Neural cell (in vitro differentiated cells): ENCODE data around the gene RFTN1. TPM values are rescaled to one million over a fixed set of nuclear protein-coding genes. Genes with fewer than 3 reads are reported as not detected.

Experiments
- H2AFZ ChIP-seq: fragments of 200-600, 300-800 bp; sonication (generic), shearing (Covaris generic); 2 replicates; pipeline ENCODE4 v1.6.0; 2014; ENCODE audit warnings: low read depth, mild to moderate bottlenecking, antibody characterized with exemption, low read length, moderate library complexity
- H3F3A ChIP-seq: fragments of 200-600 bp; shearing (Covaris generic); 2 replicates; pipeline ENCODE4 v1.6.1; 2016; ENCODE audit warnings: mild to moderate bottlenecking, moderate library complexity, mixed read lengths, antibody characterized with exemption, low read length; ENCODE audit not compliant: insufficient read depth, poor library complexity, severe bottlenecking
- H3K27ac ChIP-seq: fragments of 200-600, 300-800 bp; sonication (generic), shearing (Covaris generic); 2 replicates; pipeline ENCODE4 v1.5.1; 2014; ENCODE audit warnings: mild to moderate bottlenecking, low read length, moderate library complexity
- H3K27me3 ChIP-seq: fragments of 300-800, 200-600 bp; sonication (generic), shearing (Covaris generic); 2 replicates; pipeline ENCODE4 v1.6.0; 2014; ENCODE audit warnings: mild to moderate bottlenecking, low read depth, low read length, moderate library complexity; ENCODE audit not compliant: insufficient read depth
- H3K36me3 ChIP-seq: fragments of 300-800, 200-600 bp; sonication (generic), shearing (Covaris generic); 2 replicates; pipeline ENCODE4 v1.5.1; 2014; ENCODE audit warnings: mild to moderate bottlenecking, antibody characterized with exemption, low read length, moderate library complexity; ENCODE audit not compliant: insufficient read depth
- H3K4me2 ChIP-seq: fragments of 300-800, 200-600 bp; sonication (generic), shearing (Covaris generic); 2 replicates; pipeline ENCODE4 v1.6.0; 2014; ENCODE audit warnings: mild to moderate bottlenecking, low read length
- H3K4me3 ChIP-seq: fragments of 300-800, 200-600 bp; sonication (generic), shearing (Covaris generic); 2 replicates; pipeline ENCODE4 v1.5.1; 2014; ENCODE audit warnings: mild to moderate bottlenecking, low read length, moderate library complexity
- H3K79me2 ChIP-seq: fragments of 200-600 bp; shearing (Covaris generic); replicated peaks from 2 replicates; pipeline ENCODE4 v1.6.0; 2014; ENCODE audit warnings: mild to moderate bottlenecking, low read length, moderate library complexity; ENCODE audit not compliant: insufficient read depth
- H3K9ac ChIP-seq: fragments of 300-800, 200-600 bp; sonication (generic), shearing (Covaris generic); 2 replicates; pipeline ENCODE4 v1.6.1; 2016; ENCODE audit warnings: mild to moderate bottlenecking, low read length, mixed read lengths
- H3K9me2 ChIP-seq: fragments of 200-600 bp; shearing (Covaris generic); 2 replicates; pipeline ENCODE4 v1.6.1; 2016; ENCODE audit warnings: mild to moderate bottlenecking, low read length, mixed read lengths; ENCODE audit not compliant: insufficient read depth
- H3K9me3 ChIP-seq: fragments of 200-600, 300-800 bp; sonication (generic), shearing (Covaris generic); 2 replicates; pipeline ENCODE4 v1.6.1; 2016; ENCODE audit warnings: mild to moderate bottlenecking, mixed run types, low read length, moderate library complexity, mixed read lengths
- H4K20me1 ChIP-seq: fragments of 200-600 bp; shearing (Covaris generic); 2 replicates; pipeline ENCODE4 v1.6.1; 2016; ENCODE audit warnings: mild to moderate bottlenecking, mixed run types; ENCODE audit not compliant: insufficient read depth
- EP300 ChIP-seq: fragments of 450-650 bp; conservative IDR thresholded peaks from 2 replicates; pipeline ENCODE4 v1.6.1; 2014; ENCODE audit warnings: antibody characterized with exemption, mild to moderate bottlenecking, moderate library complexity; ENCODE audit not compliant: poor library complexity, severe bottlenecking
- EZH2 ChIP-seq: fragments of 200-600, 300-800 bp; shearing (Covaris generic), sonication (generic); IDR thresholded peaks from 2 replicates; pipeline ENCODE4 v1.6.1; 2014; ENCODE audit warnings: antibody characterized with exemption, low read length, borderline replicate concordance, mild to moderate bottlenecking; ENCODE audit not compliant: insufficient read depth, poor library complexity, severe bottlenecking
- MXI1 ChIP-seq: fragments of 450-650 bp; conservative IDR thresholded peaks from 2 replicates; pipeline ENCODE4 v1.6.1; 2014; ENCODE audit warnings: antibody characterized with exemption, mild to moderate bottlenecking; ENCODE audit not compliant: poor library complexity, severe bottlenecking
- POLR2AphosphoS5 ChIP-seq: IDR thresholded peaks from 2 replicates; pipeline ENCODE4 v1.6.1; 2012
- RAD21 ChIP-seq: fragments of 450-650 bp; conservative IDR thresholded peaks from 2 replicates; pipeline ENCODE4 v1.6.1; 2014; ENCODE audit warnings: antibody characterized with exemption, mild to moderate bottlenecking, moderate library complexity
- SMC3 ChIP-seq: fragments of 450-650 bp; conservative IDR thresholded peaks from 2 replicates; pipeline ENCODE4 v1.6.1; 2014; ENCODE audit warnings: antibody characterized with exemption, mild to moderate bottlenecking, moderate library complexity; ENCODE audit not compliant: poor library complexity
- TAF1 ChIP-seq: IDR thresholded peaks from 2 replicates; pipeline ENCODE4 v1.6.1; 2012; ENCODE audit warnings: low read depth
- polyA plus RNA-seq: library from polyadenylated mRNA; depleted of rRNA; stranded (reverse); fragments of >200 nt; gene quantifications from 2 replicates; pipeline ENCODE4 v1.2.3, GENCODE V29; 2014
- TF ChIP-seq, protein P1 (sequence below): fragments of 450-650 bp; IDR thresholded peaks from 2 replicates; pipeline ENCODE4 v1.5.1; 2014; ENCODE audit warnings: antibody characterized with exemption, mild to moderate bottlenecking, moderate library complexity; ENCODE audit not compliant: poor library complexity, severe bottlenecking
- TF ChIP-seq, protein P2 (sequence below): IDR thresholded peaks from 2 replicates; pipeline ENCODE4 v1.6.1; 2012; ENCODE audit warnings: borderline replicate concordance

RFTN1 gene
- polyA plus RNA-seq, 1 donor from 2014 or later: 36.8 TPM

DNA sequence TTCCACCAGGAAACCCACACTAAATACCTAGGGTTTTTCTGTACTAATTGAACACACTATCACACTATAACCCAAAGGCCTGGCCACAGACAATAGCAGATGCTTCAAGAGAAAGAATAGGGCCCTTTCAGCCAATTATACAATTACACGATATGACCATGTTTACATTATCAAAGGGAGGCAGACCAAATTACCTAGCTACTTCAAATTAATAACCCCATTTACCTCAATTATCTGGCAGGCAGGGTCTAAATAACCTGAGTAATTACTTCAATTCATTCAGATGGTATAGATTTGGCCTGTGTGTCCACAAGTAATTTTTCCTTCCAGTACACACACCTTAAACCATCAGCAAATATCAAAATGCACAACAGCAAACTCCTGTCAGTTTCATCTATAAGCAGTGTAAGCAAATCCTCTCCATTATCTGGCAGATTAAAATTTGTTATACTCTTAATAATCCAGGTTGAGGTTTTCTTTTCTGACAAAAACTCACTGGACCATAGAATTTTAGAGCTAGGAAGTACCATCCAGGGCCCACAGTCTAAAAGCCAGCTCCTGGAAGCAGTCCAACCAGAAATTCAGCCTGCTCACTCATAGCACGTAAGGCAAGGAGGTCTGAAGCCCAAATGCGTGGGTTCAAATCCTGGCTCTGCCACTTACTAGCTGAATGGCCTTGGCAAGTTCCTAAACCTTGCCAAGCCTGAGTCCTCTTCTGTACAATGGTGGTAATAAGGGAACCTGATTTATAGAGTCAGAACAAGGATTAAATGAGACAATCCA, 51.8 kb downstream of the RFTN1 start:
- H3K27me3 ChIP-seq: no peaks in the 10 kb centered on the region
- TF ChIP-seq SMC3 (no peak), RAD21 (no peak), TAF1 (no peak), EP300 (no peak), MXI1 (no peak), EZH2 (no peak), POLR2AphosphoS5 (no peak)
- TF ChIP-seq, protein P1, sequence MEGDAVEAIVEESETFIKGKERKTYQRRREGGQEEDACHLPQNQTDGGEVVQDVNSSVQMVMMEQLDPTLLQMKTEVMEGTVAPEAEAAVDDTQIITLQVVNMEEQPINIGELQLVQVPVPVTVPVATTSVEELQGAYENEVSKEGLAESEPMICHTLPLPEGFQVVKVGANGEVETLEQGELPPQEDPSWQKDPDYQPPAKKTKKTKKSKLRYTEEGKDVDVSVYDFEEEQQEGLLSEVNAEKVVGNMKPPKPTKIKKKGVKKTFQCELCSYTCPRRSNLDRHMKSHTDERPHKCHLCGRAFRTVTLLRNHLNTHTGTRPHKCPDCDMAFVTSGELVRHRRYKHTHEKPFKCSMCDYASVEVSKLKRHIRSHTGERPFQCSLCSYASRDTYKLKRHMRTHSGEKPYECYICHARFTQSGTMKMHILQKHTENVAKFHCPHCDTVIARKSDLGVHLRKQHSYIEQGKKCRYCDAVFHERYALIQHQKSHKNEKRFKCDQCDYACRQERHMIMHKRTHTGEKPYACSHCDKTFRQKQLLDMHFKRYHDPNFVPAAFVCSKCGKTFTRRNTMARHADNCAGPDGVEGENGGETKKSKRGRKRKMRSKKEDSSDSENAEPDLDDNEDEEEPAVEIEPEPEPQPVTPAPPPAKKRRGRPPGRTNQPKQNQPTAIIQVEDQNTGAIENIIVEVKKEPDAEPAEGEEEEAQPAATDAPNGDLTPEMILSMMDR: no peak
- TF ChIP-seq, protein P2, sequence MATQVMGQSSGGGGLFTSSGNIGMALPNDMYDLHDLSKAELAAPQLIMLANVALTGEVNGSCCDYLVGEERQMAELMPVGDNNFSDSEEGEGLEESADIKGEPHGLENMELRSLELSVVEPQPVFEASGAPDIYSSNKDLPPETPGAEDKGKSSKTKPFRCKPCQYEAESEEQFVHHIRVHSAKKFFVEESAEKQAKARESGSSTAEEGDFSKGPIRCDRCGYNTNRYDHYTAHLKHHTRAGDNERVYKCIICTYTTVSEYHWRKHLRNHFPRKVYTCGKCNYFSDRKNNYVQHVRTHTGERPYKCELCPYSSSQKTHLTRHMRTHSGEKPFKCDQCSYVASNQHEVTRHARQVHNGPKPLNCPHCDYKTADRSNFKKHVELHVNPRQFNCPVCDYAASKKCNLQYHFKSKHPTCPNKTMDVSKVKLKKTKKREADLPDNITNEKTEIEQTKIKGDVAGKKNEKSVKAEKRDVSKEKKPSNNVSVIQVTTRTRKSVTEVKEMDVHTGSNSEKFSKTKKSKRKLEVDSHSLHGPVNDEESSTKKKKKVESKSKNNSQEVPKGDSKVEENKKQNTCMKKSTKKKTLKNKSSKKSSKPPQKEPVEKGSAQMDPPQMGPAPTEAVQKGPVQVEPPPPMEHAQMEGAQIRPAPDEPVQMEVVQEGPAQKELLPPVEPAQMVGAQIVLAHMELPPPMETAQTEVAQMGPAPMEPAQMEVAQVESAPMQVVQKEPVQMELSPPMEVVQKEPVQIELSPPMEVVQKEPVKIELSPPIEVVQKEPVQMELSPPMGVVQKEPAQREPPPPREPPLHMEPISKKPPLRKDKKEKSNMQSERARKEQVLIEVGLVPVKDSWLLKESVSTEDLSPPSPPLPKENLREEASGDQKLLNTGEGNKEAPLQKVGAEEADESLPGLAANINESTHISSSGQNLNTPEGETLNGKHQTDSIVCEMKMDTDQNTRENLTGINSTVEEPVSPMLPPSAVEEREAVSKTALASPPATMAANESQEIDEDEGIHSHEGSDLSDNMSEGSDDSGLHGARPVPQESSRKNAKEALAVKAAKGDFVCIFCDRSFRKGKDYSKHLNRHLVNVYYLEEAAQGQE: no peak
- no peaks in the 10 kb centered on the region for H3K36me3 ChIP-seq
- no peak overlapping the region for H3K27ac ChIP-seq
- H4K20me1 ChIP-seq: no peaks in the 10 kb centered on the region
- no peaks in the 10 kb centered on the region for H3K9me3 ChIP-seq
- H3K9me2 ChIP-seq: no peaks in the 10 kb centered on the region
- H3K4me3 ChIP-seq: no peak overlapping the region
- H3K79me2 ChIP-seq: no peaks in the 10 kb centered on the region
- H2AFZ ChIP-seq: no peak overlapping the region
- no peak overlapping the region for H3K9ac ChIP-seq
- no peak overlapping the region for H3K4me2 ChIP-seq
- H3F3A ChIP-seq: no peaks in the 10 kb centered on the region

DNA sequence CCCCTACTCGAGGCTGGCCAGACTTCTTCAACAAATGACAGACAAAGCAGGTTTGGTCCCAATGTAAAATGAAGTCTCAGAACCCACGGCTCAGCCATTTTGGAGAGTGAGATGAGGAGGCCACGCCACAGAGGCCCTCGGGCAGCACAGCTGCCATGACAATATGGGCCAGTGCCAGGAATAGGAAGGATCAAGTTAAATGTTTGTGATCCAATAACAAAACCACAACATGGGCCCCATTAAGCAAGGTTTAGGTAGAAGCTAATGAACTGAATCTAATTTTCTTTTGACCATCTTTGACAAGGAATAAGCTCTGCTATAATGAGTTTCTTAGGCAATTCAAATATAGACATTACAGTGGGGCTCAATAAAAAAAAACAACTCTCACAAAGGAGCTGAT, 52.6 kb downstream of the RFTN1 start:
- Histone ChIP-seq H3K27me3 (no peaks in the 10 kb centered on the region), H3K4me3 (no peak overlapping the region), H3K36me3 (no peaks in the 10 kb centered on the region), H2AFZ (no peak overlapping the region), H4K20me1 (no peaks in the 10 kb centered on the region), H3K9me3 (no peaks in the 10 kb centered on the region), H3K79me2 (no peaks in the 10 kb centered on the region), H3K9me2 (no peaks in the 10 kb centered on the region), H3K27ac (no peak overlapping the region), H3F3A (no peaks in the 10 kb centered on the region), H3K9ac (no peak overlapping the region), H3K4me2 (no peak overlapping the region)
- TF ChIP-seq POLR2AphosphoS5 (no peak), MXI1 (no peak), RAD21 (no peak), TAF1 (no peak), SMC3 (no peak), EP300 (no peak), EZH2 (no peak)
- TF ChIP-seq, protein P2: no peak
- TF ChIP-seq, protein P1: no peak
